GM21529 (cell line): ENCODE results near the gene ZBTB40.

ENCODE experiments used
- ATAC-seq: cut with Tn5 transposase; IDR thresholded peaks from one replicate; pipeline ENCODE4 v1.9.1; 2021; ENCODE audit not compliant: unreplicated experiment

ZBTB40 gene

DNA sequence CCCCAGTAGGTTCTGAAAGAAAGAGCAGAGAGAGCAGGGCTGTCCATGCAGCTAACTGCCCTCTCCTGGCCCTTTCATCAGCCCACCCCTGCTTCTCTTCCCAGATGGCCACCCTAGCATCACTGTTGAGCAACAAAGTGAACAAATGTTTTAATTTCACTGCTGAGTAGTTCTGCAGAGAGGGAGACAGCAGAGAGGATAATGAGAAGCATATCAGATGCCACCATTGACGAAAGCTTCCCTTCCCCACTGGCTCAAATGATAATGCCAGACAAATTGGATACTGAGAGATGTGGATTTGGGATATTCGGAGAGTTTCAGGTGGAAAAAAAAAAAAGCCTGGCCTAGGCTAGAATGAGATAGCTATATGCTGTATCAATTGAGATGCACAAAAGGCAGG lies 46.8 kb downstream of the ZBTB40 start:
- no peak for ATAC-seq

DNA sequence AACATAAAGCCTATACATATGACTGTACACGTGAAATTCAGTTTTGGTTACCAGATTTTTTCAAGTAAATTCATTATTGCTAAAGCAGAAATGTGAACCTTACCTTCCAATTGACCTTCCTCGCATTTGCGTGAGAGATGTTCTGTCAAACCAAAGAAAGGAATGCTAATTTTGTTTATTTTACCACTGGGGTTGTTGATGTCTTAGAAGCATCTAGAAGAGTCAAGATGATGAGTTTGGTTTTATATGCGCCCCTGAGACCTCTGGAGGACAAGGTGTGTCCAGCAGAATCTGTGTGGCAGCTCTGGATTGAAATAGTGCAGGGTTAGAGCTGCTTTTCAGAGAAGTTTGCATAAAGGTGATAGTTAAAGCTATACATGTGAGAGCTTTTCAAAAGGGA lies 48.4 kb downstream of the ZBTB40 start:
- no peak for ATAC-seq

DNA sequence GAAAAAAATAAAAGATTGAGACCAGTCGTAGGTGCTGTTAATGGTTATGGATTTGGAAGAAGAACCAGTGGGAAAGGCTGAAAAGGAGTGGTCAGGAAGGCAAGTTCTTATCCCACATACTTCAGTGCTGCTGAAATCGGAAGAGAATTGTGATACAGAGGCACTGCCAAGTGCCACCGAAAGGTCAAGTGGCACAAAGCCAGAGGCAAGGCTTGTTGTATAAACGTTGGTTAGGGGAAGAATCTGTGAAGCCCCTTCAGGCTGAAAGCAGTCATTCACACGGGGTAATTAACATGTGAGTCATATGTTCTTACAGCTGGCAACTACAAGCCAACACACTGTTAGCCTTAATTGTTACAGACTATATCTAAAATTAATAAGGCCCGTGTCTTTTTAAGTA lies 48.8 kb downstream of the ZBTB40 start:
- no peak for ATAC-seq

DNA sequence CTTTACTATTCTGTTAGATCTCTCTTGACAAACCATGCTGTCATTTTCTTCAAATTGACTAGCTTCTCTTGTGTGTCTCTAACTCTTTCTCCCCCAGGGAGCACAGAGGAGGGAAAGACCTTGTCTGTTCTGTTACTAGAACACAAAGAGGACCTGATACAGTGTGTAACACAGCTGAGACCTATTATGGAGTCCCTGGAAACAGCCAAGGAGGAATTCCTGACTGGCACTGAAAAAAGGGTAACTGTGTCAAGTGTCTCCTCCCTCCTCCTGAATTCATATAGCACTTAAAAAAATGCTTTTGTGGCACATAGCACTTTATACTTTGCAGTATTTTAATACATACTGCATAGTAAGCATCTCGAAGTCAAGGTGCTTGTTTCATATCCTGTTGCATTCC lies 50.6 kb downstream of the ZBTB40 start:
- no peak for ATAC-seq

DNA sequence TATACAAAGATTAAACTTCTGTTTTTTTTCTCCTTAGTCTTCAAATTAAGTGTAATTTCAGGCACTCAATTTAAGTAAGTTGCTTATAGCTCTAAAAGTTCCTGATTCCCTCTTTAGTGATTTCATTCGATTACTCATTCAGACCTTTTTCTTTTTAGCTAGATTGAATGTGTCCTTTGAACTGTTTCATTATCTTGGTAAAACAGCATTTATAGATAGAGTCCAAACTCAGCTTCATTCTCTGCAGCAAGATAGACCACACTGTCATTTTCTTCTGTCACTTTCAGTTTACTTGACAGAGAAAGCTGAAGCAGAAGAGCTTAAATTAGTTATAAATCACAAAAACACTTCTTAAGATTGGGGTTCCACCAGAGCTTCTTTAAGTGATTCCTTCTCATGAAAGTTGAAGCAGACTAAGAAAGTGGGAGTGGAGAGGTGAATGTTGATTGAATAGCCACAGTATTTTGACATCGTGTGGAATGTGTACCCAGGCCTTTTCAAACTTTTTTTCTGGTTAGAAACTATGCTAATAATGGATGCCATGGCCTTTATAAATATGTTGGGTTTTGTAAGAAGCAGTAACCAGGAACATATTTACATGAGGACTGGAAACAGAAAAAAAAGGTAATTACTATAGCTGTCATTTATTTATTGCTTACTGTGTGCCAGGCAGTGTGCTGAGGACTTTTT lies 52.2 kb downstream of the ZBTB40 start:
- ATAC-seq = no peak

DNA sequence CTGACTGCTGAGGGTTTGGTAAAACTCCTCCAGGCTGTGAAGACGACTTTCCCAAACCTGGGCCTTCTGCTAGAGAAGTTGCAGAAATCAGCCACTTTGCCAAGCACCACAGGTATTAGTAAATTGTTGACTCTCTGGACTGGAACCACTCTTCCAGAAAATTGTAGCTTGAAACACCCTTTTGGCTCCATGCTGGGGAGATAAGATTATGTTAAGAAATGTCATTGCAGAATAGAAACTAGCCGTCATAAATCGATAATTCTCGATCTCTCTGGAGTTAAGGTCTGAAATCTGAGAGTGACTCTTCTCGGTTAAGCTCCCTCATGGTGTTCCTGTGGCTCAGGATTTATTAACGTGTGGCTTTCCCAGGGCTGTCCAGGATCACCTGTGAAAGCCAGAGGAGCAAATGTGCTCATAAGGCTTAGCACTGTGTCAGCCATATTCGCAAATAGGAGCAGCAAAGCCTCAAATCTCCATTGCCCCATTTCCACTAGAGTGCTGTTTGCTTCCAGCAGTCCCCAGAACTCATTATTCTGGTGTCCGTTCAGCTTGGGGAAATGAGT lies 54.6 kb downstream of the ZBTB40 start:
- no peak for ATAC-seq

DNA sequence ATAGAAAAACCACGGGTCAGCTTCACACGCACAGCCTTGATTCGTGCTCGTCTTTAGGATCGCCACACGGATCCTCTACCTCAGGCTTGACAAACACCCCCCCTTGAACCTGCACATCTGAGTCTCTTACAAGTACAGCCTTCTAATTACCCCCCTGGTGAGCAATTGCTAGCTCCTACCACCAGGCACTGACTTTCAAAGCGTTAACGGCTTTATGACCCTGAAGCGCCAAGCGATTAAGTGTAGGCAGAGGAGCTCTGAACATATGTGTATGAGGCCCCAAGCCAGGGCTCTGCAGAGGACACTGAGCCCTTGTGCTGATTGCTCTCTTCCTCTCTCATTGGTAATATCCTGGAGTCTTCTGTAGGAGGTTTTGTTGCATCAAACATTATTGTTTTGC lies 55.9 kb downstream of the ZBTB40 start:
- ATAC-seq = no peak

DNA sequence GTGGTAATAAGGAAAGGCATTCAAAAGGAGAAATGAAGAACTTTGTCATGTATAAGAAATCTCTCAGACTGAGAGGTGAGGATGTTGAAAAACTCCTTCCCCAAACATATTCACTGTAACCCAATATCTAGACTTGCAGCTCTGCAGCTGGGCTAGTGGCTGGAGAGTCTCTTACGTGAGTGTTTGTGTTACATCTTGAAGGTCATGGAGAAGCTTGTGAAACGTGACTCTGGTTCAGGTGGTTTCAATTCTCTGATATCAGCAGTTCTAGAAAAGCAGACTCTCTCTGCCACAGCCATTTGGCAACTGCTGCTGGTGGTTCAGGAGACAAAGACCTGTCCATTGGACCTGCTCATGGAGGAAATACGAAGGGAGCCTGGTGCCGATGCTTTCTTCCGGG lies 56.7 kb downstream of the ZBTB40 start:
- ATAC-seq = no peak

DNA sequence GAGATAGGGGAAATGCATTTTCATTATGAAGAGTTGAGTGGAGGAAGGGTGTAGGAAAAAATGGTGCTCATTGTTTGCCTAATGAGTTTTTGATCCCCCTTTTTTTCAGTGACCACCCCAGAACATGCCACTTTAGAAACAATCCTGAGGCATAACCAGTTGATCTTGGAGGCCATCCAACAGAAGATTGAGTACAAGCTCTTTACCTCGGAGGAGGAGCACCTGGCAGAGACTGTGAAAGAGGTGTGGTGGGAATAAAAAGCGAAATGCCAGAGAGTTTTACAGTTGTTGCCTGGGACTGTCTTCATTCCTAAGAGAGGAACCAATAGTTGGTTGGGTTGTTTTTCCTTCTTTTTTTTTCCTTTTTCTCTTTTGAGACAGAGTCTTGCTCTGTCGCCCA lies 57.3 kb downstream of the ZBTB40 start:
- no peak for ATAC-seq

DNA sequence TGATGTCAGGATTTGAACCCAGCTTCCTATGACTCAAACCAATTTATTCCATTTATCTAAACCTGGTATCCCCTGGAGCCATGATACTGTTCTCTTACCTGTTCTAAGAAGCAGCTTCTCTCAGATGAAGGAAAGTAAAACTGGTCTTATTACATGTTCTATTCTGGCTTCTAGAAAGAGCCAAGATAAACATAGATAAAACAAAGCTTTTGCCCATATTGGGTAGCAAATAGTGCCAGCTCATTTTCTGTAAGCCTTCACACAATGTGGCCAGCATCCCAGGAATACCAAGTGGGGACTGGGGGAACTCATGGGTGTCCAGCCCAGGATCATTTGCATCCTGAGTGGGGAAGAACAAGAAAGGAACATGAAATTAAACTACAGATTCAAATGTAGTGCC lies 58.2 kb downstream of the ZBTB40 start:
- ATAC-seq = no peak

DNA sequence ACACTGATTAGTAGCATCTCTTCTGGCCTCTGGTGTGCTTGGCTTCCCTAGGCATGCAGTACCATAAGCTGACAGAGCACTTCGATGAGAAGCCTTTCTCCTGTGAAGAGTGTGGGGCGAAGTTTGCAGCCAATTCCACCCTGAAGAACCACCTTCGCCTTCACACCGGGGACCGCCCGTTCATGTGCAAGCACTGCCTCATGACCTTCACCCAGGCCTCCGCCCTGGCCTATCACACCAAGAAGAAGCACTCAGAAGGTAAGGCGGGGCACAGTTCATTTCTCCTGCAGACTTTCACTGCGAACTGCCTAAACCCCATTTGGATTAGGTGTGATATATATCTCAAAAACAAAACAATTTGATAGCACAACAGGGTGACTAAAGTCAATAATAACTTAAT lies 61.2 kb downstream of the ZBTB40 start:
- no peak for ATAC-seq

DNA sequence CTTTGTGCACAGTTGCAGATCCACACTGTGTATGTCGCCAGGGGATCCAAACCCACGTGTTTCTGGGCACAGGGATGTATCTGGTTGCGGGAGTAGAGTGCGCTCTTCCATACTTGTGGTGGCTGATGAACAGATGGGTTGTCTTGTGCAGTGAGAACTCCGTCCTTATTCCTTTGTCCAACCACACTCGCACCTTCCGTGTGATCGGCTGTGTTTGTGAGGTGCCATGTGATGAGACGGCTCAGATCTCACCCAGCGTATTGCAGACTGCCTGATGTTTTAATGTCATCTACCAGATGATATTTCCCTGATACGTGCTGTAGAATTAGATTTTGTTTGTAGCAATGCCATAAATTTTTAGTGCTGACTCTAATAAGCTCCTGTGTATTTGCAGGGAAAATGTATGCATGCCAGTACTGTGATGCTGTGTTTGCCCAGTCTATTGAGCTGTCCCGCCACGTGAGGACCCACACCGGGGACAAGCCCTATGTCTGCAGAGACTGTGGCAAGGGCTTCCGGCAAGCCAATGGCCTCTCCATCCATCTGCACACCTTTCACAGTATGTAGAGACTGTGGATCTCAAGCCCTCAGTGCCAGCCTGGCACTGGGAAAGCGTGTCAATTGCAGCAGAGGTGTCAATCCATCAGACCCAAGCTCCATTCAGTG lies 65.4 kb downstream of the ZBTB40 start:
- ATAC-seq = no peak

DNA sequence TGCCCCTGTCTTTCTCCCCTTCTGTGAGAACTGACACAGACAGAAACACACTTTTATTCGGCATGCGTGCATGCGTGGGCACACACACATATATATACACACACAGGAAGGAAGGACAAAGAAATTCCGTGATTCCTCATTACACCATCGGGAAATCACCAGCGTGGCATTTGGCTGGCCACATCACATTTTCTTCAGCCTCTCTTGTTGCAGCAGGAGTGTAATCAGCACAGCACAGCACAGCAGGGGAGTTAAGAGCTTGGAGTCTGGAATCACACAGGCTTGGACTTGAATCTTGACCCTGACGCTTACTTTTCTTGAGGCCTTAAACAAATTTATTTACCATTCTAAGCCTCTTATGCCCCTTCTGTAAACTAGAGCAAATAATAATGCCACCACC lies 66.3 kb downstream of the ZBTB40 start:
- no peak for ATAC-seq

DNA sequence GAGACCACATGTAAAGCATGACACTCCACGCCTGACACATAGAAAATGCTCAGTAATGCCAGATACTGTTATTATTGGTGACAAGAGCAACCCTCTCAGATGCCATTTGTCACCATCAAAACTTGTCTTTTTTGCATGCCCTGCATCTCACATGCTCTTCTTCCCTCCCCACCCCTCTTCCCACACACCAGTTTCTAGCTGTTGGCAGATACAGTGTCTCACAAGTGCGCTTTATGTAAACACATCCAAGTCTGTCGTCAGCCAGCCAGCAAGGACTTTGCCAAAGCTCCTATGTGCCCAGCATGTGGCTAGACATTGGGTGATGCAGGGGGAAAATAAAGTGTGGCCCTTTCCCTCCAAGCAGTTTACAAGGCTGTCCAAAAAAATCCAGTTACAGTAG lies 66.7 kb downstream of the ZBTB40 start:
- ATAC-seq = no peak

DNA sequence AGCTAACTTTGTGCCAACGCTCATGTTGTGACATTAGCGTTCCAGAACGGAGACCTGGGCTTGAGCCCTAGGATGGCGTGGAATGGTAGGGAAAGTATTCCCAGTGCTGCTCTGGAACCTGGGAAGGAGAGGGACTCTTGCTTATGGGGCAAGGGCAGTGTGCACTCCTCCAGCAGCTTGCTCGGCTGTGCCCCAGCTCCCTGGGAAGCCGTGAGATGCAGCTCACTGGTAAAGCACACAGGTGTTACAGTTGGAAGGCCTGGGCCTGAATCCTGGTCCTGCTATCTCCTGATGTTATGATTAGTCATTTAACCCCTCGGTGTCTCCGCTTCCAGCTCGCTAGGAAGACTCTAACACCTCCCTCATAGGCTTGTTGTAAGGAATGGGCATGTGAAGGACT lies 69.2 kb downstream of the ZBTB40 start:
- no peak for ATAC-seq

DNA sequence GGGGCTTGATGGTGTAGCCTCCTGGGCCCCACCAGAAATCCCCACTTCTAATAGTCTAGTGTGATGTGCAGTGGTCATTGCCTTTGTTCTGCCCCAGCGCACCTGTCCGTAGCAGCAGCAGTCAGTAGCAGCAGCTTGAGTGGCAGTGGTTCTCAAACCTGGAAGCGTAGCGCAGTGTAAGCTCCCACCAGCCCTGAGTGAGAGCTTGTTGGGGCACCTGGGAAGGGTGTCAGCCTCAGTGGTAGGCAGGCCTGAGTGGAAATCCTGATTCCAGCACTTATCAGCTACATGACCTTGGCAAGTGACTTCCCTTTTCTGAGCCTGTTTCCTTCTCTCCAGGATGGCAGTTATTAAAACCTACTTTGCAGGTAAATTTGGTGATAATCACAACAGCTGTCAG lies 70.0 kb downstream of the ZBTB40 start:
- ATAC-seq = no peak

DNA sequence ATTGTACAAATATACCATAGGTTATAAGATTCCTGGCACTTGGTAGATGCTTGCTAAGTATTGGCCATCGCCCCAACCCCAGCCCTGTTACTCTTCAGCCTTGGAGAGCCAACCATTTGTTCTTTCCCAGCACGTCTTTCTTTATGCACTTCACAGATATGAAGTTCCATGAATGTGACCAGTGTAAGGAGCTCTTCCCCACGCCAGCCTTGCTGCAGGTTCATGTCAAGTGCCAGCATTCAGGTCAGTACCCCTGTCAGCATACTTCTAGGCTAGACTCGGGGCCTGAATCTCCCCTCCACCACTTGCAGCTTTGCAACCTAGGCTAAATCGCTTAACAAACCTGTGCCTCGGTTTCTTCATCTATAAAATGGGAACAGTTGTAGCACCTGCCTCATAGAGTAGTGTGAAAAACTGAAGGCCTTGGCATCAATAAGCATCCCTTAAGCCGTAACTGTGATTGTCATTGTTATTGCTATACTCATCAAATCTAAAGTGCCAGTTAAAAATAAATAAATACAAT lies 70.6 kb downstream of the ZBTB40 start:
- no peak for ATAC-seq

DNA sequence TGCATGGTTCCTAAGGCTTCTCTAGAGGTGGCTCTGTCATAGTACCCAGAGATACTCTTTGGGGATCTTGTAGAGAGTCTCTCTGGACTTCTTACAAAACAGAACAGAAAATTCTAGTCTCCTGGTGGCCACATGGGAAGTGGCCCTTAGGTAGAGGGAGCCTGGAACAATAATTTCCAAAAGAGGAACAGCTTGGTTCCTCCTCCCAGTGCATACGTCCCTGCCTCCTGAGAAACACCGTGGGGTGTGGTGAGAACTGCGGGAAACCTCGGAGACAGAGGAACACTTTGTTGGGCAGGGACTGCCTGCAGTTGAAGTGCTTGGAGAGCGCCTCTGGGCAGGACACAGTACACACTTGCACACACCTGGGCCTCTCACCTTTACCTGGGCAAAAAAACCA lies 72.8 kb downstream of the ZBTB40 start:
- no peak for ATAC-seq

DNA sequence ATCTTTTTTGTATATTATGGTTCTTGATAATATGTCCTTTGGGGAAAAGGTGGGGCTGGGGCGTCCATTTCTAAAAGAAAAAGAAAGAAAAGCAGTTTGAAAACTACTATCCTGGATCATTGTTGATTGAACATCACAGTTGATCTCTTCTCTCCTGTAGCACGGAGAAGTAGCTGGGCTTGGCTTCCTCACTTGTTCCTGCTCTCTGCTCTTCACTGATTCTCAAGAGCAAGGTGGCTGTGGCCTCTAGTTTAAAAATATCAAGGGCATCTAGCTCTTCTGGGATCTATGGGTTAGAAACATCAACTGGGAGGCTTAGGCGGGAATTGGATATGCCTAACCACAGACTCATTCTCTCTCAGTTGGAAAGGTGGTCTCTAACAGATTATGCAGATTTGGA lies 73.6 kb downstream of the ZBTB40 start:
- no peak for ATAC-seq

DNA sequence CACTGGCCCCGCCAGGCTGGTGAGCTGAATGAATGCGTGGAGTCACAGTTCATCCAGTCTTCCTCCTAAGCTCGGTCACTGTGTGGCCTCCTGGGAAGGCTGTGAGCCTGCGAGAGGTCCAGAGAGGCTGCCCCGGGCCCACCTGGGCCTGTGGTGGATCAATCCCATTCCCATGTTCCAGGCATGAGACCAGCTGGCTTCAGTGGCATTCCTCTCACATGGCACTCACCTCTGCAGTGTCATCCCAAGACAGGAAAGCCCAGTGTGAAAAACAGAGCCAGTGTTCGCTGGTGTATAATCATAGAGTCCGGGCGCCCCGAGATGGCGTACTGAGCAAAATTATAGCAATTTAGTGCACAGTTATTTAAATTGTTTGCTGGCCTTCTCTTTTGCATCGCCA lies 74.0 kb downstream of the ZBTB40 start:
- ATAC-seq = no peak

DNA sequence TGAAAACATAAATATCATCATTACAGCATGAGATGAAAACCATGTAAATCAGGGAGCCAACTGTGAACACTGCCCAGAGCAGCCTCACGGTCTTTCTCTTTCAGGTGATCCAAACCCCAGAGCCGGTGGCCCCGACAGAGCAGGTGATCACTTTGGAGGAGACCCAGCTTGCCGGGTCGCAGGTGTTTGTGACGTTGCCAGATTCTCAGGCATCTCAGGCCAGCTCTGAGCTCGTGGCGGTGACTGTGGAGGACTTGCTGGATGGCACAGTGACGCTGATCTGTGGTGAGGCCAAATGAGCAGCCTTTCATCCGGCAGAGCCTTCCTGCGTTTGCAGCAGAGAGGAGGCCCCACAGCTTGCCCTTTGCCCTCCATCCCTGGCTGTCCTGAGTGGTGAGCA lies 74.4 kb downstream of the ZBTB40 start:
- ATAC-seq = no peak

DNA sequence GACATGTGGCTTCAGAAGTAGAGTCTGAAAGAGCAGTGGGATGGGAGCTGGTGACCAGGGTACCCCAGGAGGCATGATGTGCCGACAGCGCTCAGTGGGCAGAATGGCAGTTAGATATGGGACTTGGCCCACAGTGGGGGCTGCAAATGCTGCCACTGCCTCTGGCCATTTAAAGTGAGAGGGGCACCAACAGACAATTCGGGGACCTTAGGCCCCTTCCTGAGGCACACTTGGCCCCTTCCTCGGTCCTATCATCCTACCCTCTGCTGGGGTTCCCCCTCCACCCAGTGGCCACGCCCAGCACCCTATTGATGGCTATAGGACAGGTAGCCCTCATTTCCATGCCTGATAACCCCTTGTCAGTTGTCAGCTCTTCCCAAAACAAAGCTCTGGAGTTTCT lies 75.0 kb downstream of the ZBTB40 start:
- no peak for ATAC-seq

DNA sequence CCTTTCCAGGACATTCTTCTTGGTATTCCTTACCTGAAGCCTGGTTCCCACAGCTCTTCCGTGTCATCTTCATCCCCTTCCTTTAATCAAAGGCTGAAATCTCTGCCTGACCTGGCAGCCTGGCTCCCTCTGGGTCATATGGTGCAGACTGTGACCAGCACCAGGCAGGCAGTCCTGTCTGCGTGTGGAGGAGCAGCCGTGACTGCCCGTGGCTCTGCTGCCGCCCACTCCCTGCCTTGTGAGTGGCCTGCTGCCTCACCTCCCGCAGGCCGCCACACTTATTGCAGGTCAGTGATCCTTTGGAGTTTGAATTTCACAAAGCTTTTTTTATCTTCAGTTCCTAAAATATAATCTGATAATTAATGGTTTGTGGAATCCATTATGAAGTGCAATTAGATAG lies 75.5 kb downstream of the ZBTB40 start:
- ATAC-seq = no peak
